Activated CD8-positive, alpha-beta T cell treated with anti-CD3 and anti-CD28 coated beads for 36 hours (primary cell): Measurements from ENCODE around the gene UGGT2. TPM values are rescaled to one million over a fixed set of nuclear protein-coding genes. Genes with fewer than 3 reads are reported as not detected.
"Not testable (repeated sequence)": the region's sequence is repeated elsewhere in the genome, so short reads cannot be mapped to it uniquely, and the experiment has no call there.

Experiments used
- ATAC-seq: fragments of 200-7000 bp; cut with Tn5 transposase; one replicate; pipeline ENCODE4 v1.10.0; 2021; ENCODE audit warnings: mild to moderate bottlenecking, moderate library complexity
- CTCF ChIA-PET: fragments of 350-600 bp; sonication (Branson Sonifier 250); formaldehyde crosslinking; loops from one replicate; lab custom pipeline; 2021; ENCODE audit warnings: antibody characterized with exemption; lab: Charles Lee
- POLR2A ChIA-PET: fragments of 350-600 bp; sonication (Branson Sonifier 250); formaldehyde crosslinking; loops from one replicate; lab custom pipeline; 2021; ENCODE audit warnings: antibody characterized with exemption; lab: Charles Lee
- DNase-seq: peaks from one replicate; pipeline ENCODE4 v3.0.0-alpha.2; 2020
- H3K27ac Mint-ChIP-seq: one replicate; pipeline ENCODE4 v1.8.0; 2021; ENCODE audit warnings: mild to moderate bottlenecking, mixed read lengths
- H3K27me3 Mint-ChIP-seq: one replicate; pipeline ENCODE4 v1.8.0; 2021; ENCODE audit warnings: mixed read lengths
- H3K36me3 Mint-ChIP-seq: one replicate; pipeline ENCODE4 v1.8.0; 2021; ENCODE audit warnings: low read depth, mixed read lengths
- H3K4me1 Mint-ChIP-seq: one replicate; pipeline ENCODE4 v1.8.0; 2021; ENCODE audit warnings: low read depth, mixed read lengths
- H3K4me3 Mint-ChIP-seq: one replicate; pipeline ENCODE4 v1.8.0; 2021; ENCODE audit warnings: mild to moderate bottlenecking, moderate library complexity, mixed read lengths
- H3K9me3 Mint-ChIP-seq: one replicate; pipeline ENCODE4 v1.8.0; 2021; ENCODE audit warnings: mixed read lengths
- CTCF ChIP-seq: fragments of 200-600 bp; IDR thresholded peaks from one replicate; pipeline ENCODE4 v1.8.0; 2022; ENCODE audit warnings: antibody characterized with exemption, mild to moderate bottlenecking
- intact Hi-C: fragments of 100-400 bp; cut with micrococcal nuclease; formaldehyde crosslinking; loops from one replicate; pipeline ENCODE4 v1.10.0; 2022
- total RNA-seq, 2 experiments: library from RNA; stranded (reverse); gene quantifications; one replicate each; pipeline ENCODE4 v1.2.3, GENCODE V29; 2021

UGGT2 gene
- total RNA-seq, 2 experiments from 2014 or later: not detected

GRCh38 chr13:95931300-95932025 lies 121.7 kb downstream of the UGGT2 start:
- no peaks in the 10 kb centered on the region for H3K36me3 Mint-ChIP-seq
- no peaks in the 10 kb centered on the region for H3K4me1 Mint-ChIP-seq
- no peak overlapping the region for H3K27ac Mint-ChIP-seq
- no peak overlapping the region for H3K4me3 Mint-ChIP-seq
- ChIA-PET POLR2A (no interaction called here), CTCF (no interaction called here)
- ATAC-seq (no peak), DNase-seq (no peak)
- H3K9me3 Mint-ChIP-seq: peaks cover 20% of the 10 kb centered on the region
- TF ChIP-seq CTCF: no peak
- intact Hi-C loops: no loop called here
- H3K27me3 Mint-ChIP-seq: no peaks in the 10 kb centered on the region

- TF ChIP-seq CTCF: no peak
- POLR2A ChIA-PET: no interaction called here
- H3K4me1 Mint-ChIP-seq: no peaks in the 10 kb centered on the region
- ATAC-seq (no peak), DNase-seq (no peak)
- H3K27ac Mint-ChIP-seq: no peak overlapping the region
- H3K36me3 Mint-ChIP-seq: no peaks in the 10 kb centered on the region
- intact Hi-C loops: no loop called here
- CTCF ChIA-PET: no interaction called here
- H3K4me3 Mint-ChIP-seq: no peak overlapping the region
- no peaks in the 10 kb centered on the region for H3K27me3 Mint-ChIP-seq
- H3K9me3 Mint-ChIP-seq: peaks cover 18% of the 10 kb centered on the region
These were observed 123.8 kb downstream of the UGGT2 start for GRCh38 chr13:95929430-95929829.

- H3K36me3 Mint-ChIP-seq, DNase-seq, H3K4me3 Mint-ChIP-seq, POLR2A ChIA-PET, H3K4me1 Mint-ChIP-seq, CTCF ChIA-PET, intact Hi-C loops, ATAC-seq, H3K27me3 Mint-ChIP-seq, H3K27ac Mint-ChIP-seq: not testable (repeated sequence)
- peaks cover 18% of the 10 kb centered on the region for H3K9me3 Mint-ChIP-seq
These were observed 124.8 kb downstream of the UGGT2 start for GRCh38 chr13:95928367-95928906.

- no peaks in the 10 kb centered on the region for H3K36me3 Mint-ChIP-seq
- ChIA-PET POLR2A (no interaction called here), CTCF (no interaction called here)
- H3K9me3 Mint-ChIP-seq: peaks cover 15% of the 10 kb centered on the region
- H3K27me3 Mint-ChIP-seq: no peaks in the 10 kb centered on the region
- intact Hi-C loops: no loop called here
- no peak for TF ChIP-seq CTCF
- no peak for ATAC-seq
- DNase-seq: no peak
- H3K4me1 Mint-ChIP-seq: no peaks in the 10 kb centered on the region
- no peak overlapping the region for H3K4me3 Mint-ChIP-seq
- no peak overlapping the region for H3K27ac Mint-ChIP-seq
These were observed 127.0 kb downstream of the UGGT2 start for GRCh38 chr13:95926231-95926630.

- H3K27me3 Mint-ChIP-seq: no peaks in the 10 kb centered on the region
- H3K27ac Mint-ChIP-seq: no peak overlapping the region
- ATAC-seq (no peak), DNase-seq (no peak)
- ChIA-PET CTCF (no interaction called here), POLR2A (no interaction called here)
- H3K4me3 Mint-ChIP-seq: no peak overlapping the region
- intact Hi-C loops: no loop called here
- no peaks in the 10 kb centered on the region for H3K4me1 Mint-ChIP-seq
- H3K9me3 Mint-ChIP-seq: peaks cover 6% of the 10 kb centered on the region
- no peaks in the 10 kb centered on the region for H3K36me3 Mint-ChIP-seq
- TF ChIP-seq CTCF: no peak
These were observed 128.7 kb downstream of the UGGT2 start for GRCh38 chr13:95924389-95924994.
